CD14-positive monocyte (primary cell): ENCODE results near the gene NAA25. TPM values are rescaled to one million over a fixed set of nuclear protein-coding genes. Genes with fewer than 3 reads are reported as not detected.

Source experiments
- DNase-seq, 3 donors: peaks; one replicate each; pipeline ENCODE4 v3.0.0-alpha.2; 2011 to 2022
- H2AFZ ChIP-seq: 2 replicates; pipeline ENCODE4 v1.6.0; 2012; ENCODE audit warnings: mild to moderate bottlenecking, low read depth, low read length, inconsistent platforms; ENCODE audit not compliant: insufficient read depth, poor library complexity, severe bottlenecking
- H3K27ac ChIP-seq, 2 donors: 1 replicate in 1 of 2; 2 replicates in 1 of 2; pipeline ENCODE4 v1.5.1; 2012 to 2013; ENCODE audit warnings: low read length in 2 of 2, control low read depth in 1 of 2, inconsistent platforms in 1 of 2, low read depth in 1 of 2, mild to moderate bottlenecking in 1 of 2
- H3K27me3 ChIP-seq, 2 donors: one replicate each; pipeline versions ENCODE4 v1.6.0 to v1.6.1; 2011 to 2013; ENCODE audit warnings: low read length in 2 of 2; ENCODE audit not compliant: control insufficient read depth in 2 of 2, insufficient read depth in 2 of 2
- H3K36me3 ChIP-seq, 2 donors: replicated peaks in 1 of 2; 1 replicate in 1 of 2; 2 replicates in 1 of 2; pipeline versions ENCODE4 v1.5.1 to v1.6.1; 2012 to 2013; ENCODE audit warnings: low read length in 2 of 2, control low read depth in 1 of 2, inconsistent platforms in 1 of 2, mild to moderate bottlenecking in 1 of 2; ENCODE audit not compliant: insufficient read depth in 2 of 2, control insufficient read depth in 1 of 2
- H3K4me1 ChIP-seq, 2 donors: 1 replicate in 1 of 2; 2 replicates in 1 of 2; pipeline versions ENCODE4 v1.5.1 to v1.6.1; 2012 to 2013; ENCODE audit warnings: low read length in 2 of 2, control low read depth in 1 of 2, inconsistent platforms in 1 of 2, mild to moderate bottlenecking in 1 of 2, moderate library complexity in 1 of 2; ENCODE audit not compliant: insufficient read depth in 2 of 2, control insufficient read depth in 1 of 2
- H3K4me2 ChIP-seq: replicated peaks from 2 replicates; pipeline ENCODE3; 2012; ENCODE audit warnings: low read length, moderate library complexity, mild to moderate bottlenecking; ENCODE audit not compliant: poor library complexity, severe bottlenecking; ENCODE audit errors: extremely low read depth
- H3K4me3 ChIP-seq, 3 experiments: fragments of 200-600 bp in 1 of 3; sonication (generic) in 1 of 3; replicated peaks in 1 of 3; 1 replicate in 2 of 3; 2 replicates in 1 of 3; pipeline ENCODE4 v1.5.1; 2011 to 2013; ENCODE audit warnings: low read length in 3 of 3, mild to moderate bottlenecking in 3 of 3, control low read depth in 2 of 3, low read depth in 2 of 3, inconsistent platforms in 1 of 3, moderate library complexity in 1 of 3
- H3K79me2 ChIP-seq: 2 replicates; pipeline ENCODE4 v1.6.0; 2012; ENCODE audit warnings: mild to moderate bottlenecking, control low read depth, inconsistent platforms, low read length, moderate library complexity; ENCODE audit not compliant: insufficient read depth
- H3K9ac ChIP-seq: 2 replicates; pipeline ENCODE4 v1.6.0; 2017; ENCODE audit warnings: low read length, mild to moderate bottlenecking; ENCODE audit not compliant: insufficient read depth, poor library complexity, severe bottlenecking
- H3K9me3 ChIP-seq, 2 donors: replicated peaks in 1 of 2; 1 replicate in 1 of 2; 2 replicates in 1 of 2; pipeline versions ENCODE4 v1.5.1 to v1.6.1; 2012 to 2013; ENCODE audit warnings: low read length in 2 of 2, control low read depth in 1 of 2; ENCODE audit not compliant: control insufficient read depth in 1 of 2, insufficient read depth in 1 of 2
- H4K20me1 ChIP-seq: 2 replicates; pipeline ENCODE4 v1.6.0; 2012; ENCODE audit warnings: mild to moderate bottlenecking, low read length, control low read depth, moderate library complexity; ENCODE audit not compliant: insufficient read depth
- H3K27ac Mint-ChIP-seq, 7 donors: one replicate each; pipeline ENCODE4 v1.8.0; 2020; ENCODE audit warnings: mild to moderate bottlenecking in 7 of 7, mixed read lengths in 7 of 7, moderate library complexity in 6 of 7, inconsistent platforms in 2 of 7
- H3K27me3 Mint-ChIP-seq, 3 donors: one replicate each; pipeline ENCODE4 v1.8.0; 2021 to 2022; ENCODE audit warnings: low read depth in 3 of 3, mild to moderate bottlenecking in 3 of 3, mixed read lengths in 3 of 3, moderate library complexity in 3 of 3, inconsistent platforms in 1 of 3
- H3K36me3 Mint-ChIP-seq, 2 donors: one replicate each; pipeline ENCODE4 v1.8.0; 2020; ENCODE audit warnings: mixed read lengths in 2 of 2, inconsistent platforms in 1 of 2, mild to moderate bottlenecking in 1 of 2
- H3K4me1 Mint-ChIP-seq: one replicate; pipeline ENCODE4 v1.8.0; 2020; ENCODE audit warnings: mild to moderate bottlenecking, mixed read lengths
- H3K4me3 Mint-ChIP-seq, 2 donors: one replicate each; pipeline ENCODE4 v1.8.0; 2020; ENCODE audit warnings: mild to moderate bottlenecking in 2 of 2, mixed read lengths in 2 of 2, moderate library complexity in 1 of 2
- H3K9me3 Mint-ChIP-seq, 7 donors: one replicate each; pipeline ENCODE4 v1.8.0; 2020 to 2022; ENCODE audit warnings: mixed read lengths in 7 of 7, mild to moderate bottlenecking in 6 of 7, moderate library complexity in 6 of 7, inconsistent platforms in 2 of 7
- WGBS: methylation state at CpG from one replicate; pipeline ENCODE4 v1.1.5; 2013; ENCODE audit warnings: missing lambda C conversion rate; ENCODE audit not compliant: insufficient coverage; 5-methylcytosine and 5-hydroxymethylcytosine counted together
- intact Hi-C, 2 donors: fragments of 100-400 bp; cut with micrococcal nuclease; formaldehyde crosslinking; loops; one replicate each; pipeline versions ENCODE4 v1.15.0 to v1.15.1; 2023
- polyA plus RNA-seq, 3 donors: library from polyadenylated mRNA; depleted of rRNA in 1 of 3; unstranded in 2 of 3; stranded (reverse) in 1 of 3; fragments of 300-500 nt in 2 of 3; fragments of >200 nt in 1 of 3; fragmentation: Illumina TruSeq in 2 of 3; gene quantifications; 1 replicate in 2 of 3; 2 replicates in 1 of 3; pipeline ENCODE4 v1.2.3, GENCODE V29; 2012 to 2021
- TF ChIP-seq, protein P1 (sequence below): fragments of 200-600 bp; IDR thresholded peaks from one replicate; pipeline ENCODE4 v1.8.0; 2022; ENCODE audit warnings: antibody characterized with exemption, mild to moderate bottlenecking

Gene NAA25
- polyA plus RNA-seq, 3 donors: 4.3 to 7.9 (median 7.3) TPM

- no peaks in the 10 kb centered on the region for H3K36me3 ChIP-seq
- H3K27ac ChIP-seq: peak overlapping the region; percentile 20 to 67
- no peak overlapping the region for H2AFZ ChIP-seq
- intact Hi-C loops: loop anchor here in 1 of 2 donors (5.0 to 10.0 kb wide), 2 partner anchors 258 to 285 kb away; partner anchors contain the start of gene HECTD4
- peaks cover 57% of the 10 kb centered on the region for H3K79me2 ChIP-seq
- H3K4me1 Mint-ChIP-seq: peaks cover 53% of the 10 kb centered on the region
- peaks cover 0 to 3% (median 0%) of the 10 kb centered on the region in 7 donors for H3K9me3 Mint-ChIP-seq
- H3K27me3 Mint-ChIP-seq: peaks cover 0 to 4% (median 0%) of the 10 kb centered on the region in 3 donors
- peaks cover 6% of the 10 kb centered on the region for H4K20me1 ChIP-seq
- TF ChIP-seq, protein P1, sequence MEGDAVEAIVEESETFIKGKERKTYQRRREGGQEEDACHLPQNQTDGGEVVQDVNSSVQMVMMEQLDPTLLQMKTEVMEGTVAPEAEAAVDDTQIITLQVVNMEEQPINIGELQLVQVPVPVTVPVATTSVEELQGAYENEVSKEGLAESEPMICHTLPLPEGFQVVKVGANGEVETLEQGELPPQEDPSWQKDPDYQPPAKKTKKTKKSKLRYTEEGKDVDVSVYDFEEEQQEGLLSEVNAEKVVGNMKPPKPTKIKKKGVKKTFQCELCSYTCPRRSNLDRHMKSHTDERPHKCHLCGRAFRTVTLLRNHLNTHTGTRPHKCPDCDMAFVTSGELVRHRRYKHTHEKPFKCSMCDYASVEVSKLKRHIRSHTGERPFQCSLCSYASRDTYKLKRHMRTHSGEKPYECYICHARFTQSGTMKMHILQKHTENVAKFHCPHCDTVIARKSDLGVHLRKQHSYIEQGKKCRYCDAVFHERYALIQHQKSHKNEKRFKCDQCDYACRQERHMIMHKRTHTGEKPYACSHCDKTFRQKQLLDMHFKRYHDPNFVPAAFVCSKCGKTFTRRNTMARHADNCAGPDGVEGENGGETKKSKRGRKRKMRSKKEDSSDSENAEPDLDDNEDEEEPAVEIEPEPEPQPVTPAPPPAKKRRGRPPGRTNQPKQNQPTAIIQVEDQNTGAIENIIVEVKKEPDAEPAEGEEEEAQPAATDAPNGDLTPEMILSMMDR: no peak
- peak overlapping the region; percentile 95 for H3K4me2 ChIP-seq
- peak overlapping the region in 1 of 3 experiments; percentile 95 for H3K4me3 ChIP-seq
- peaks cover 53 to 68% of the 10 kb centered on the region in 2 donors for H3K4me1 ChIP-seq
- H3K36me3 Mint-ChIP-seq: peaks cover 3 to 6% of the 10 kb centered on the region in 2 donors
- no peaks in the 10 kb centered on the region for H3K27me3 ChIP-seq
- WGBS: 94% methylated on average over 2 of the region's 7 CpGs
- peak overlapping the region in 6 of 7 donors; percentile 14 to 91 (median 68) for H3K27ac Mint-ChIP-seq
- H3K9ac ChIP-seq: no peak overlapping the region
- H3K9me3 ChIP-seq: no peaks in the 10 kb centered on the region
- peak overlapping the region; percentile 86 to 91 for H3K4me3 Mint-ChIP-seq
- no peak for DNase-seq
Measured at GRCh38 chr12:112126911-112127310, 18.3 kb upstream of the NAA25 start.

- H3K27ac Mint-ChIP-seq: peak overlapping the region; percentile 80 to 92 (median 86)
- Histone ChIP-seq H2AFZ (peak overlapping the region; percentile 92), H3K27me3 (no peaks in the 10 kb centered on the region), H3K79me2 (peaks cover 48% of the 10 kb centered on the region), H3K36me3 (no peaks in the 10 kb centered on the region), H3K4me3 (peak overlapping the region; percentile 71 to 99 (median 95)), H3K9ac (peak overlapping the region; percentile 98), H3K27ac (peak overlapping the region; percentile 70 to 94), H3K9me3 (no peaks in the 10 kb centered on the region), H3K4me2 (peak overlapping the region; percentile 95), H3K4me1 (peaks cover 47 to 59% of the 10 kb centered on the region in 2 donors), H4K20me1 (peaks cover 6% of the 10 kb centered on the region)
- H3K4me3 Mint-ChIP-seq: peak overlapping the region; percentile 86 to 91
- intact Hi-C loops: loop anchor here in 1 of 2 donors (5.0 to 10.0 kb wide), 2 partner anchors 259 to 286 kb away; partner anchors contain the start of gene HECTD4
- peaks cover 46% of the 10 kb centered on the region for H3K4me1 Mint-ChIP-seq
- DNase-seq: no peak
- H3K9me3 Mint-ChIP-seq: peaks cover 0 to 3% (median 0%) of the 10 kb centered on the region in 7 donors
- TF ChIP-seq, protein P1: no peak
- peaks cover 0 to 3% of the 10 kb centered on the region in 2 donors for H3K36me3 Mint-ChIP-seq
- peaks cover 0 to 4% (median 0%) of the 10 kb centered on the region in 3 donors for H3K27me3 Mint-ChIP-seq
- WGBS: 3% methylated on average over 16 of the region's 25 CpGs
Measured at GRCh38 chr12:112126000-112126438, 17.4 kb upstream of the NAA25 start.
